ENCODE measurements around the gene SHISA9. TPM values are rescaled to one million over a fixed set of nuclear protein-coding genes. Genes with fewer than 3 reads are reported as not detected.

The SHISA9 gene
- total RNA-seq, 1 donor from 2014 or later: 2.5 TPM

DNA sequence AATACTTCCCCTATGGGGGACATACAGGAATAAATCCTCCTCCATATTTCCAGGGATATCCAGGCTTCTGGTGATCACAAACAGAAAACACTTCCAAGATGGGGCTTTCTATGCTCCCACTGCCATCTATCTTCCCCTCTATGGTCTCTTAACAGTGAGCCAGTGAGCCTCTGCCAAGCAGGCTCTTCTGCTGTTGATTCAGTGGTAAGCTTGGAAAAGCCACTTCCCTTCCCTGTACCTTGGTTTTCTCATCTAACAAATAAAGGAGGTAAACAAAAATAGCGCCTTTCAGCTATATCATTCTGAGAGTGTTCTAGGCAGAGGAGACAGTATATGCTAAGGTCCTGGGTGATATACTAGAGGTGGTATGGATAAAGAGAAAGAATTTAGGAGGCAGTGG lies 368.0 kb downstream of the SHISA9 start:
- Histone ChIP-seq H3F3A (ENCODE audit: low read depth) (no peaks in the 10 kb centered on the region), H4K20me1 (ENCODE audit: low read depth) (no peaks in the 10 kb centered on the region), H3K27ac (no peak overlapping the region), H3K4me2 (no peak overlapping the region), H3K36me3 (no peaks in the 10 kb centered on the region), H3K79me2 (ENCODE audit: low read depth) (no peaks in the 10 kb centered on the region), H3K9ac (no peak overlapping the region), H3K4me1 (no peaks in the 10 kb centered on the region), H3K4me3 (no peak overlapping the region), H3K27me3 (no peaks in the 10 kb centered on the region), H3K9me3 (ENCODE audit: low read depth) (no peaks in the 10 kb centered on the region), H2AFZ (replicated peaks) (no peak overlapping the region)
- Mint-ChIP-seq H3K9me3 (no peaks in the 10 kb centered on the region), H3K27me3 (ENCODE audit: insufficient read depth, low read depth) (no peaks in the 10 kb centered on the region), H3K27ac (no peak overlapping the region), H3K4me3 (no peak overlapping the region), H3K4me1 (no peaks in the 10 kb centered on the region), H3K36me3 (no peaks in the 10 kb centered on the region)
- TF ChIP-seq EZH2 (IDR thresholded peaks at IDR 0.05): no peak
- no peak for TF ChIP-seq EZH2phosphoT487 (IDR thresholded peaks at IDR 0.05)
- TF ChIP-seq, protein P1, sequence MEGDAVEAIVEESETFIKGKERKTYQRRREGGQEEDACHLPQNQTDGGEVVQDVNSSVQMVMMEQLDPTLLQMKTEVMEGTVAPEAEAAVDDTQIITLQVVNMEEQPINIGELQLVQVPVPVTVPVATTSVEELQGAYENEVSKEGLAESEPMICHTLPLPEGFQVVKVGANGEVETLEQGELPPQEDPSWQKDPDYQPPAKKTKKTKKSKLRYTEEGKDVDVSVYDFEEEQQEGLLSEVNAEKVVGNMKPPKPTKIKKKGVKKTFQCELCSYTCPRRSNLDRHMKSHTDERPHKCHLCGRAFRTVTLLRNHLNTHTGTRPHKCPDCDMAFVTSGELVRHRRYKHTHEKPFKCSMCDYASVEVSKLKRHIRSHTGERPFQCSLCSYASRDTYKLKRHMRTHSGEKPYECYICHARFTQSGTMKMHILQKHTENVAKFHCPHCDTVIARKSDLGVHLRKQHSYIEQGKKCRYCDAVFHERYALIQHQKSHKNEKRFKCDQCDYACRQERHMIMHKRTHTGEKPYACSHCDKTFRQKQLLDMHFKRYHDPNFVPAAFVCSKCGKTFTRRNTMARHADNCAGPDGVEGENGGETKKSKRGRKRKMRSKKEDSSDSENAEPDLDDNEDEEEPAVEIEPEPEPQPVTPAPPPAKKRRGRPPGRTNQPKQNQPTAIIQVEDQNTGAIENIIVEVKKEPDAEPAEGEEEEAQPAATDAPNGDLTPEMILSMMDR (IDR thresholded peaks at IDR 0.05): no peak
- no peak for DNase-seq (ENCODE audit: low spot score)

- H3K27ac Mint-ChIP-seq: no peak overlapping the region
Observed at GRCh38 chr16:13269905-13270528, 368.6 kb downstream of the SHISA9 start.

GRCh38 chr16:13270602-13271001 lies 369.2 kb downstream of the SHISA9 start:
- Histone ChIP-seq H3K79me2 (ENCODE audit: low read depth) (no peaks in the 10 kb centered on the region), H3K4me2 (no peak overlapping the region), H3K4me3 (no peak overlapping the region), H3K27me3 (no peaks in the 10 kb centered on the region), H2AFZ (replicated peaks) (no peak overlapping the region), H3K9me3 (ENCODE audit: low read depth) (no peaks in the 10 kb centered on the region), H3K9ac (no peak overlapping the region), H4K20me1 (ENCODE audit: low read depth) (no peaks in the 10 kb centered on the region), H3K36me3 (no peaks in the 10 kb centered on the region), H3K27ac (no peak overlapping the region), H3K4me1 (no peaks in the 10 kb centered on the region), H3F3A (ENCODE audit: low read depth) (no peaks in the 10 kb centered on the region)
- DNase-seq (ENCODE audit: low spot score): no peak
- H3K9me3 Mint-ChIP-seq: no peaks in the 10 kb centered on the region
- H3K36me3 Mint-ChIP-seq: no peaks in the 10 kb centered on the region
- H3K4me1 Mint-ChIP-seq: no peaks in the 10 kb centered on the region
- no peaks in the 10 kb centered on the region for H3K27me3 Mint-ChIP-seq (ENCODE audit: insufficient read depth, low read depth)
- TF ChIP-seq, protein P1 (IDR thresholded peaks at IDR 0.05): no peak
- TF ChIP-seq EZH2 (IDR thresholded peaks at IDR 0.05) (no peak), EZH2phosphoT487 (IDR thresholded peaks at IDR 0.05) (no peak)
- H3K4me3 Mint-ChIP-seq: no peak overlapping the region
- H3K27ac Mint-ChIP-seq: no peak overlapping the region

More at GRCh38 chr16:13269905-13270528, 368.6 kb downstream of the SHISA9 start:
- H3K79me2 ChIP-seq (ENCODE audit: low read depth): no peaks in the 10 kb centered on the region
- Mint-ChIP-seq H3K27me3 (ENCODE audit: insufficient read depth, low read depth) (no peaks in the 10 kb centered on the region), H3K4me3 (no peak overlapping the region), H3K36me3 (no peaks in the 10 kb centered on the region), H3K9me3 (no peaks in the 10 kb centered on the region), H3K4me1 (no peaks in the 10 kb centered on the region)
- no peaks in the 10 kb centered on the region for H3K4me1 ChIP-seq
- H3F3A ChIP-seq (ENCODE audit: low read depth): no peaks in the 10 kb centered on the region
- H3K27ac ChIP-seq: no peak overlapping the region
- no peaks in the 10 kb centered on the region for H4K20me1 ChIP-seq (ENCODE audit: low read depth)
- no peak overlapping the region for H3K4me3 ChIP-seq
- no peaks in the 10 kb centered on the region for H3K9me3 ChIP-seq (ENCODE audit: low read depth)
- H2AFZ ChIP-seq (replicated peaks): no peak overlapping the region
- no peaks in the 10 kb centered on the region for H3K36me3 ChIP-seq
- H3K9ac ChIP-seq: no peak overlapping the region
- no peaks in the 10 kb centered on the region for H3K27me3 ChIP-seq
- TF ChIP-seq EZH2phosphoT487 (IDR thresholded peaks at IDR 0.05): no peak
- TF ChIP-seq, protein P1 (IDR thresholded peaks at IDR 0.05): no peak
- no peak for TF ChIP-seq EZH2 (IDR thresholded peaks at IDR 0.05)
- no peak overlapping the region for H3K4me2 ChIP-seq
- no peak for DNase-seq (ENCODE audit: low spot score)

Measured in neural progenitor cell (in vitro differentiated cells).